Skeletal muscle tissue (tissue), 4 donors: ENCODE data around the gene CYS1. TPM values are rescaled to one million over a fixed set of nuclear protein-coding genes. Genes with fewer than 3 reads are reported as not detected.
A peak's percentile ranks its signal among the peaks of the same experiment; 100 is the strongest.
"Not testable (repeated sequence)": the region's sequence is repeated elsewhere in the genome, so short reads cannot be mapped to it uniquely, and the experiment has no call there.

Source experiments
- H3K27ac ChIP-seq: one replicate; pipeline ENCODE4 v1.7.0; 2013; ENCODE audit warnings: mild to moderate bottlenecking, low read depth, low read length, inconsistent platforms
- H3K27me3 ChIP-seq, 3 donors: one replicate each; pipeline ENCODE4 v1.7.0; 2013; ENCODE audit warnings: low read length in 3 of 3; ENCODE audit not compliant: control insufficient read depth in 3 of 3, insufficient read depth in 3 of 3
- H3K36me3 ChIP-seq, 3 donors: one replicate each; pipeline ENCODE4 v1.7.0; 2013; ENCODE audit warnings: low read length in 3 of 3; ENCODE audit not compliant: control insufficient read depth in 3 of 3, insufficient read depth in 3 of 3
- H3K4me1 ChIP-seq, 3 donors: one replicate each; pipeline ENCODE4 v1.7.0; 2013; ENCODE audit warnings: low read length in 3 of 3, mild to moderate bottlenecking in 3 of 3; ENCODE audit not compliant: control insufficient read depth in 3 of 3, insufficient read depth in 3 of 3
- H3K4me3 ChIP-seq, 3 donors: one replicate each; pipeline ENCODE4 v1.7.0; 2013; ENCODE audit warnings: low read length in 3 of 3
- H3K9ac ChIP-seq, 3 donors: one replicate each; pipeline ENCODE4 v1.7.0; 2013; ENCODE audit warnings: low read length in 3 of 3, mild to moderate bottlenecking in 3 of 3, moderate library complexity in 2 of 3, low read depth in 1 of 3
- H3K9me3 ChIP-seq, 3 donors: one replicate each; pipeline ENCODE4 v1.7.0; 2013; ENCODE audit warnings: low read length in 3 of 3; ENCODE audit not compliant: control insufficient read depth in 3 of 3
- total RNA-seq: library from RNA; depleted of rRNA; stranded (reverse); fragments of >200 nt; gene quantifications from one replicate; pipeline ENCODE4 v1.2.3, GENCODE V29; 2014
- donor health status: Osteomylitis.

CYS1 gene
- total RNA-seq, 1 donor from 2014 or later: 4.7 TPM

GRCh38 chr2:10033251-10034006, 46.8 kb downstream of the CYS1 start:
- no peaks in the 10 kb centered on the region for H3K36me3 ChIP-seq
- no peaks in the 10 kb centered on the region for H3K27me3 ChIP-seq
- no peak overlapping the region for H3K27ac ChIP-seq
- H3K4me3 ChIP-seq: no peak overlapping the region
- H3K9ac ChIP-seq: no peak overlapping the region
- no peaks in the 10 kb centered on the region for H3K9me3 ChIP-seq
- H3K4me1 ChIP-seq: peaks cover 37 to 45% (median 44%) of the 10 kb centered on the region in 3 donors

GRCh38 chr2:10032746-10033105, 47.5 kb downstream of the CYS1 start:
- no peaks in the 10 kb centered on the region for H3K36me3 ChIP-seq
- H3K9me3 ChIP-seq: no peaks in the 10 kb centered on the region
- peaks cover 39 to 51% (median 45%) of the 10 kb centered on the region in 3 donors for H3K4me1 ChIP-seq
- no peak overlapping the region for H3K9ac ChIP-seq
- no peak overlapping the region for H3K27ac ChIP-seq
- no peaks in the 10 kb centered on the region for H3K27me3 ChIP-seq
- H3K4me3 ChIP-seq: no peak overlapping the region

DNA sequence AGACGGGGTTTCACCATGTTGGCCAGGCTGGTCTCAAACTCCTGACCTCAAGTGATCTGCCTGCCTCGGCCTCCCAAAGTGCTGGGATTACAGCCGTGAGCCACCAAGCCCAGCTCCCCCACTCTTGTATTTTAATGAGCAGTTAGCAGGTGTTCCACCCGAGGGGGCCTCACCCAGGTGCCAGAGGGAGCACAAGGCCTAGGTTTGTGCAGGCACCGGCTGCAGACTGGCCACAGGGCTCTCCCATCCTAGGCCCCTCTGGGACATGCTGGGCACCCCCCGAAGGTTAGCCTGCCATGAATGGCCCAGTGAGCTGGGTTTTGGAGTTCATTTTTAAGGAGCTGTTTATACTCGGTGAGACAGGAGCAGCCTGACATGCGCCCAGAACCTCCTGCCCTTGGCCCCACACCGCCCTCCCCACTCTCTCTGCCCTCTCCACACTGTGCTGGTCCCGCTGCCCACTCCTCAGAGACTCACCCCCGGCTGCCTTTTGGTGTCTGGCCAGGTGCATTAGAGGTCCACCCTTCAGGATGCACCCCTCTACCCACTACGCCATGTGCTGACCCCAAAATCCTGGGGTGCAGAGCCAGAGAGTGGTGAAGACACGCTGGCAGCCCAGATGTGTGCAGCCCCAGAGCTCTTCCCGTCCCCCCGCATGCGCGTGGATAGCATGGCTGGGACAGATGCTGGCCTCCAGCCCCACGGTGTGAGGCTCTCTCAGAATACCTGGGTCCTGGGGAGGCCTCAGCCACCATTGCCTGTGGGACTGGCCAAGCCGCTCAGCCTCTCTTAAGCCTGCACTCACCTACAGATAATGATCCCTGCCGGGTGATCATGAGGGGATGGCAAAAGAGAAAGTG, 48.1 kb downstream of the CYS1 start:
- H3K27ac ChIP-seq: no peak overlapping the region
- peaks cover 33 to 46% (median 42%) of the 10 kb centered on the region in 3 donors for H3K4me1 ChIP-seq

DNA sequence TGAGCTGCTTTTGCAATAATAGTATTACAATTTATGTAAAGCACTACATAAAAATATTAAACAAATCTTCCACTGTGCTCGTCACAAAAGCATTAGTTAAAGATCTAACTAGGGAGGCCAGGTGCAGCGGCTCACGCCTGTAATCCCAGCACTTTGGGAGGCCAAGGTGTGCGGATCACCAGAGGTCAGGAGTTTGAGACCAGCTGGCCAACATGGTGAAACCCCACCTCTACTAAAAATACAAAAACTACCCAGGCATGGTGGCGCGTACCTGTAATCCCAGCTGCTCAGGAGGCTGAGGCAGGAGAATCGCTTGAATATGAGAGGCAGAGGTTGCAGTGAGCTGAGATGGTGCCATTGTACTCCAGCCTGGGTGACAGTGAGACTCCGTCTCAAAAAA, 49.4 kb downstream of the CYS1 start:
- H3K27ac ChIP-seq, H3K9me3 ChIP-seq, H3K4me3 ChIP-seq, H3K9ac ChIP-seq, H3K27me3 ChIP-seq, H3K36me3 ChIP-seq: not testable (repeated sequence)
- H3K4me1 ChIP-seq: peaks cover 20 to 33% (median 28%) of the 10 kb centered on the region in 3 donors

More for the DNA sequence above, 48.1 kb downstream of the CYS1 start:
- H3K27me3 ChIP-seq: no peaks in the 10 kb centered on the region
- no peaks in the 10 kb centered on the region for H3K9me3 ChIP-seq
- peak overlapping the region in 1 of 3 donors; percentile 8 for H3K9ac ChIP-seq
- H3K4me3 ChIP-seq: no peak overlapping the region
- H3K36me3 ChIP-seq: no peaks in the 10 kb centered on the region

DNA sequence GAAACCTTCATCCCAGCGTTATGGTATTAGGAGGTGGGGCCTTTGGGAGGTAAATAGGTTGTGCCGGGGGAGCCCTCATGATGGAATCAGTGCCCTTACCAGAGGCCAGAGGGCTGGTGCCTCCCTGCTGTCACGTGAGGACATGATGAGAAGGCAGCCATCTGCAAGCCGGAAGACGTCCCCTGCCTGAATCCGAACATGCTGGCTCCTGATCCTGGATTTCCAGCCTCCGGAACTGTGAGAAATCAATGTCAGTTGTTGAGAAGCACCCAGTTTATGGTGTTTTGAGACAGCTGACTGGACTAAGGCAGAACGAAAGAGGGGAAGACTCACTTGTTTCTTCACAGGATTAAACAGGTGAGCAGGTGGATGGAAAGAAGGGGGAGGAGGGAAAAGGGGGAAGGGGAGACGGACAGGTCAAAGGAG, 49.9 kb downstream of the CYS1 start:
- H3K9me3 ChIP-seq: no peaks in the 10 kb centered on the region
- no peak overlapping the region for H3K27ac ChIP-seq
- H3K36me3 ChIP-seq: no peaks in the 10 kb centered on the region
- no peak overlapping the region for H3K9ac ChIP-seq
- H3K4me1 ChIP-seq: peaks cover 15 to 29% (median 24%) of the 10 kb centered on the region in 3 donors
- H3K27me3 ChIP-seq: no peaks in the 10 kb centered on the region
- no peak overlapping the region for H3K4me3 ChIP-seq

DNA sequence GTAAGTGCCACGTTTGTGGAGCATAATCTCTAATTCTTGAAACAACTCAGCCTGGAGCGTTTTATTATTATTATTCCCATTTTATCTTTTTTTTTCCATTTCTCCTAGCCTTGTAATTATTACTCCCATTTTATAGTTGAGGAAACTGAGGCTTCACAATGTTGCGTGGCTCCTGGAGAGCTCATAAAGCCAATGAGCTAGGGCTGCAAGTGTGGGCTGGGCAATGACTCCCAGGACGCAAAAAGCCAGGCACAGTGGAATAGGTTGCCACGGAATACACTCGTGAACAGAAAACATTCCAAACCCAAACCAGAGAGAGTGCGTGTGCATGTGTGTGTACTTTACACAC, 50.4 kb downstream of the CYS1 start:
- Histone ChIP-seq H3K9me3 (no peaks in the 10 kb centered on the region), H3K4me1 (peaks cover 12 to 25% (median 24%) of the 10 kb centered on the region in 3 donors), H3K27ac (no peak overlapping the region), H3K36me3 (no peaks in the 10 kb centered on the region), H3K27me3 (no peaks in the 10 kb centered on the region), H3K9ac (peak overlapping the region in 1 of 3 donors; percentile 40), H3K4me3 (no peak overlapping the region)

GRCh38 chr2:10028988-10029874, 51.0 kb downstream of the CYS1 start:
- Histone ChIP-seq H3K9ac (peak overlapping the region in 1 of 3 donors; percentile 40), H3K4me1 (peaks cover 12 to 25% (median 24%) of the 10 kb centered on the region in 3 donors), H3K27ac (peak overlapping the region; percentile 25)

GRCh38 chr2:10028407-10028987, 51.7 kb downstream of the CYS1 start:
- H3K27me3 ChIP-seq: no peaks in the 10 kb centered on the region
- H3K4me1 ChIP-seq: peaks cover 12 to 25% (median 24%) of the 10 kb centered on the region in 3 donors
- no peak overlapping the region for H3K9ac ChIP-seq
- H3K9me3 ChIP-seq: no peaks in the 10 kb centered on the region
- no peaks in the 10 kb centered on the region for H3K36me3 ChIP-seq
- H3K4me3 ChIP-seq: no peak overlapping the region
- H3K27ac ChIP-seq: peak overlapping the region; percentile 12

More at GRCh38 chr2:10028988-10029874, 51.0 kb downstream of the CYS1 start:
- Histone ChIP-seq H3K36me3 (no peaks in the 10 kb centered on the region), H3K27me3 (no peaks in the 10 kb centered on the region), H3K9me3 (no peaks in the 10 kb centered on the region), H3K4me3 (peak overlapping the region in 1 of 3 donors; percentile 23)

DNA sequence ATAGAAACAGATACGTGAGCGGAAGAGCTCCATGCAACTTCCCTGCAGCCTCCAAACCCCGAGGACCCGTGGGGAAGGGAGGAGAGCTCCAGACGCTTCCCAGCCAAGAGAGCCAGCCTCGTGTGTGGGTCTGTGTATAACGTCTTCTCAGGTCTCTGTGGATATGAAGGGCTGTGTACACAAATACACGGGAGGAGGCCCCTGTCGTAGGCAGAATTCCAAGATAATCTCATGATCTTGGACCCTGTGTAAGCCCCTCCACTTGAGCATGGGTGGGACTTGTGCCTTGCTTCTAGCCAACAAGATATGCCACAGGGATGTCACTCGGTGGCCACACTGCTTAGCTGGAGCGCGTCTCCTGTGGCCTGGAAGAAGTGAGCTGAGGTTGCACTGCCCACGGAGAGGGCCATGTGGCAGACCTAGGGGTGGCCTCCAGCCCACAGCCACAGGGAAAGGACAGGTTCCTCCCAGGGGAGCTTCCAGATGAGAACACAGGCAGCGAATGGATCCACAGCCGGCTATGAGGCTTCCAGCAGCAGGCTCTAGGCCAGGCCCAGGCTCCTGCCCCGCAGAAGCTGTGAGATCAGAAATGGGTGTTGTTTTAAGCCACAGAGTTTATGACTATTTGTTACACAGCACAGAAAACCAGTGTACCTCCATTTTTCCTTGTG, 52.4 kb downstream of the CYS1 start:
- Histone ChIP-seq H3K9ac (no peak overlapping the region), H3K36me3 (no peaks in the 10 kb centered on the region), H3K27ac (peak overlapping the region; percentile 12)

More for the DNA sequence above, 52.4 kb downstream of the CYS1 start:
- Histone ChIP-seq H3K4me1 (peaks cover 12 to 25% (median 24%) of the 10 kb centered on the region in 3 donors), H3K4me3 (no peak overlapping the region), H3K27me3 (no peaks in the 10 kb centered on the region), H3K9me3 (no peaks in the 10 kb centered on the region)
